ENCODE results near the gene CDH4. TPM values are rescaled to one million over a fixed set of nuclear protein-coding genes. Genes with fewer than 3 reads are reported as not detected.
"Not testable (repeated sequence)": the region's sequence is repeated elsewhere in the genome, so short reads cannot be mapped to it uniquely, and the experiment has no call there.

The CDH4 gene
- total RNA-seq, 2 experiments from 2014 or later, result 0.10 to 0.21 TPM

GRCh38 chr20:61273666-61274065 lies 21.6 kb downstream of the CDH4 start:
- H3K9me3 Mint-ChIP-seq, result peaks cover 11% of the 10 kb centered on the region
- H3K27me3 Mint-ChIP-seq; H3K4me3 Mint-ChIP-seq; H3K4me1 Mint-ChIP-seq (ENCODE audit: low read depth); DNase-seq; POLR2A ChIA-PET; intact Hi-C loops (cut with micrococcal nuclease); H3K27ac Mint-ChIP-seq; CTCF ChIA-PET; H3K36me3 Mint-ChIP-seq: not testable (repeated sequence)

GRCh38 chr20:61274326-61274725 lies 22.3 kb downstream of the CDH4 start:
- Mint-ChIP-seq H3K36me3 (no peaks in the 10 kb centered on the region), H3K4me3 (no peak overlapping the region), H3K27me3 (no peaks in the 10 kb centered on the region), H3K9me3 (peaks cover 11% of the 10 kb centered on the region), H3K4me1 (ENCODE audit: low read depth) (no peaks in the 10 kb centered on the region), H3K27ac (no peak overlapping the region)
- intact Hi-C loops (cut with micrococcal nuclease), result no loop called here
- ChIA-PET CTCF (no interaction called here), POLR2A (no interaction called here)
- no peak for DNase-seq

- Mint-ChIP-seq H3K27ac (no peak overlapping the region), H3K27me3 (no peaks in the 10 kb centered on the region), H3K4me3 (no peak overlapping the region), H3K36me3 (peaks cover 4% of the 10 kb centered on the region), H3K4me1 (ENCODE audit: low read depth) (no peaks in the 10 kb centered on the region), H3K9me3 (peaks cover 16% of the 10 kb centered on the region)
- POLR2A ChIA-PET, result no interaction called here
- intact Hi-C loops (cut with micrococcal nuclease), result no loop called here
- no peak for DNase-seq
- CTCF ChIA-PET, result interaction anchor here (2.4 kb wide), 1 partner anchor 15 kb away, joined by 6 read pairs; no protein-coding TSS in a partner anchor
Measured at GRCh38 chr20:61278296-61278695, 26.2 kb downstream of the CDH4 start.

DNA sequence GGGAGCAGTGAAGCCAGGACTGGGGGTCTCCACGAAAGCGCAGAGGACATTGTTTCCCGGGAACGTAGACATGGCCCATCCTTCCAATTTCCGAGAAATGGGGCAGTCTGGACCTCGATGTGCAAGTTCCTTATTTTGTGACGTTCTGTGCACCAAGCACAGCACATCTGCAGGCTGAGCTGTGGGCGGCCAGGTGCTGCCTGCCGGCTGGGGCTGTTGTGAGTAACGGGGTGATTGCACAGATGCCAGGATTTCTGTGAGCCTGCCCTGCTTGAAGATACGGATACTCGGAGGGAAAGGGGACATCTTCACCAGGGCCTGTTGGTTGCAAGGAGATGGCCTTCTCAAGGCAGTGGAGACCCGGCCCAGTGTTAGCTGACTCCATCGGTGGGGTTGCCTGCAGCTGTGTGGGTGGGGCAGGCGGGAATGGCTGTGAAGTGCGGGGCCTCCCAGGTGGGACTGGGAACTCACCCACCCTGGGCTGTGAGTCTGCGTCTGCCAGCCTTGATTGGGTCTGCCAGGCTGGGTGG lies 27.6 kb downstream of the CDH4 start:
- intact Hi-C loops (cut with micrococcal nuclease), result no loop called here
- H3K4me3 Mint-ChIP-seq, result no peak overlapping the region
- H3K36me3 Mint-ChIP-seq, result peaks cover 4% of the 10 kb centered on the region
- no peaks in the 10 kb centered on the region for H3K27me3 Mint-ChIP-seq
- peaks cover 8% of the 10 kb centered on the region for H3K9me3 Mint-ChIP-seq
- no peaks in the 10 kb centered on the region for H3K4me1 Mint-ChIP-seq (ENCODE audit: low read depth)
- ChIA-PET CTCF (no interaction called here), POLR2A (no interaction called here)
- DNase-seq, result no peak
- no peak overlapping the region for H3K27ac Mint-ChIP-seq

GRCh38 chr20:61280217-61280980 lies 28.3 kb downstream of the CDH4 start:
- DNase-seq, result no peak
- Mint-ChIP-seq H3K4me3 (no peak overlapping the region), H3K9me3 (peaks cover 5% of the 10 kb centered on the region), H3K27ac (no peak overlapping the region), H3K4me1 (ENCODE audit: low read depth) (no peaks in the 10 kb centered on the region), H3K36me3 (peaks cover 4% of the 10 kb centered on the region), H3K27me3 (no peaks in the 10 kb centered on the region)
- intact Hi-C loops (cut with micrococcal nuclease), result no loop called here
- ChIA-PET POLR2A (no interaction called here), CTCF (no interaction called here)

GRCh38 chr20:61281286-61281795 lies 29.3 kb downstream of the CDH4 start:
- ChIA-PET POLR2A (no interaction called here), CTCF (no interaction called here)
- no peak overlapping the region for H3K4me3 Mint-ChIP-seq
- peaks cover 4% of the 10 kb centered on the region for H3K36me3 Mint-ChIP-seq
- no peaks in the 10 kb centered on the region for H3K27me3 Mint-ChIP-seq
- no peaks in the 10 kb centered on the region for H3K4me1 Mint-ChIP-seq (ENCODE audit: low read depth)
- no peak overlapping the region for H3K27ac Mint-ChIP-seq
- no peak for DNase-seq
- H3K9me3 Mint-ChIP-seq, result peaks cover 5% of the 10 kb centered on the region
- intact Hi-C loops (cut with micrococcal nuclease), result no loop called here

- ChIA-PET CTCF (no interaction called here), POLR2A (no interaction called here)
- Mint-ChIP-seq H3K4me3 (no peak overlapping the region), H3K4me1 (ENCODE audit: low read depth) (no peaks in the 10 kb centered on the region), H3K36me3 (peaks cover 4% of the 10 kb centered on the region), H3K27me3 (no peaks in the 10 kb centered on the region), H3K27ac (no peak overlapping the region), H3K9me3 (peaks cover 5% of the 10 kb centered on the region)
- intact Hi-C loops (cut with micrococcal nuclease), result no loop called here
- DNase-seq, result no peak
Measured at GRCh38 chr20:61284752-61285151, 32.7 kb downstream of the CDH4 start.

DNA sequence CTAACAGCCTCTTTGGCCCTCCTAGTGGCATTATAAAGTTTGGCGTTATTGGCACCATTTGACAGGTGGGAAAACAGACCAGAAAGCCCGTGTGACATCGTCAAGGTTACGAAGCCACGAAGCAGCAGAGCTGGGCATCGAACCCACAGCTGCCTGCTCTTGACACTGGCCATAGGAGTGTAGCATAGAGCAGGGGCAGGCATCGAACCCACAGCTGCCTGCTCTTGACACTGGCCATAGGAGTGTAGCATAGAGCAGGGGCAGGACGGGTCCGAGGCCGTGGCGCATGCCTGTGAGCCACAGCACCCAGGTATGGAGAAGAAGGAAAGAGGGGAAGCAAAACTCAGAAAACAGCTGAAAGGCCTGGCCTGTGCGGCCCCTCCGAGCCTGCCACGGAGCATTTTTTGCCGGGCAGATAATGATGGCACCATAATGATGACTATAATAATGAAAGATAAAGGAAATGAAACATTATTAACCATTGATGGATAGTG lies 33.1 kb downstream of the CDH4 start:
- CTCF ChIA-PET, result no interaction called here

DNA sequence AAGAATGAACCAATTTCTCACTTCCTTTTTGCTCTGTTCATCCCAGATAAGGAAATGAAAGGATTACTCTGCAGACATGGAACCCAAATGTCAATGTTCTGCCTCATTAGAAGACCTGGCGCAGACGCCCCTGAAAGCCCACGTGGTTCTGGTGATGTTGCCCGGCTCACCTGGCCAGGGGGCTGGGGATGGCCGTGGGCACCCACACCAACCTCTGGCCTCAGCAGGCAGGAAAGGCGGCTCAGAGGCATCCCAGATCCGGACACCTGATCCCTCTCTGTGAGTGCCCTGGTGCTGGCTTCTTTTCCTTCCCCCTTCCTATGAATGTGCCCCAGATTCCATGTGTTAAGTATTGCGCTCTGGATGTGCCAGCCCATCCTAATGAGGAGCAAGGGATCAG lies 33.6 kb downstream of the CDH4 start:
- intact Hi-C loops (cut with micrococcal nuclease), result no loop called here
- Mint-ChIP-seq H3K4me3 (no peak overlapping the region), H3K4me1 (ENCODE audit: low read depth) (no peaks in the 10 kb centered on the region), H3K9me3 (peaks cover 5% of the 10 kb centered on the region), H3K27me3 (no peaks in the 10 kb centered on the region), H3K36me3 (peaks cover 4% of the 10 kb centered on the region), H3K27ac (no peak overlapping the region)
- ChIA-PET CTCF (no interaction called here), POLR2A (no interaction called here)
- DNase-seq, result no peak

More for the DNA sequence above, 33.1 kb downstream of the CDH4 start:
- no peak overlapping the region for H3K27ac Mint-ChIP-seq
- no peak for DNase-seq
- no peaks in the 10 kb centered on the region for H3K4me1 Mint-ChIP-seq (ENCODE audit: low read depth)
- H3K9me3 Mint-ChIP-seq, result peaks cover 5% of the 10 kb centered on the region
- no peaks in the 10 kb centered on the region for H3K27me3 Mint-ChIP-seq
- intact Hi-C loops (cut with micrococcal nuclease), result no loop called here
- H3K4me3 Mint-ChIP-seq, result no peak overlapping the region
- peaks cover 4% of the 10 kb centered on the region for H3K36me3 Mint-ChIP-seq
- POLR2A ChIA-PET, result no interaction called here

DNA sequence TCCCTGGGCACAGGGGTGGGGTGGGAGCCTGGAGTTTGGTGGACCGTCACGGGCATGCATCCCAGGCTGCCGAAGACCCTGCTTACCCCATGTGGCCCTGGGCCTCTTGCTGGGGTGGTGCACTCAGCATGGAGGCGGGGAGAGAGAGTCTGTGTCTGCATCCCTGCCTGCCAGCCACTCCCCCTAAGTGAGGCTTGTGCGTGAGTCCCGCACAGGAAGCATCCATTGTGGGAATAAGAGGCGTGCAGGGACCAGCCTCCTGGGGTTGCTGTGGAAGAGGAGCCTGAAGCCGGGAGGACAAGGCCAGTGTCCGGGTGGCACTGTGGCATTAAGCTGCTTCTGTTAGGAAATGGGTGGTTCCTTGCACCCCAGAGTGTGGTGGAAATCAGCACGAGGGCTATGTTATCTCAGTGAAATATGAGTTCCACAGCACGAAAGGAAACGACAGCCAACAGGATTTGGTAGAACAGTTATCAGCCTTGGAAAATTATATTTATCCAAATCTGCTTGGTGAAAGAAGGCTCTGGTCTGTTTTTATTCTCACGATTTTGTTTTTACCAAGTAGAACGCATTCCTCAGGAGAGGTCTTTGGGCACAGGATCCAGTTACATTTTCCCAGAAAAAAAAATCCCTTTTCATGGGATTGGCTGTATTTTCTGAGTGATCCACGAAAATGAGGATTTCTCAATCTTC lies 35.7 kb downstream of the CDH4 start:
- Mint-ChIP-seq H3K27me3 (no peaks in the 10 kb centered on the region), H3K36me3 (no peaks in the 10 kb centered on the region), H3K4me1 (ENCODE audit: low read depth) (no peaks in the 10 kb centered on the region), H3K27ac (no peak overlapping the region), H3K4me3 (no peak overlapping the region), H3K9me3 (peaks cover under 1% of the 10 kb centered on the region)
- ChIA-PET CTCF (no interaction called here), POLR2A (no interaction called here)
- intact Hi-C loops (cut with micrococcal nuclease), result no loop called here
- DNase-seq, result no peak

DNA sequence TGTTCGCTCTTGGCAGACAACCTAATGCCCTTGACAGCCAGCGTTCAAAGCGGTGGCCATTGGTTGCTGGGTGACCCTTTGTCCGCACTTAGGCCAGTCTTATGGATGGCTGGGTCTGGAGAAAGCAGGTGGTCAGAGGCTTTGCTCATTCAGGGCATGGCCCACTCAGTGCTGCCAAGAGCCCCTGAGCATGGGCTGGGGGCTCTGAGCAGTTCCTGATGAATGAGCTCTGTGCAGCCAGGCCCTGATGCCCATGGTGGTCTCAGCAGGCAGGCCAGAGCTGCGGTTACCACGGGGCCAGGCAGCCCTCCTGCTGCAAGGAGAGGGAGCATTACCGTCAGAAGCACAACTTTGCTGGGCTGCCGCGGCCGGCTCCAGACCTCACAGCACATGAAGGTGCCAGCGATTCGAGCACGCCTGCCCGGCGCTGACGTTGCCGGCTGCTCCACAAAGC lies 36.3 kb downstream of the CDH4 start:
- no peak for DNase-seq
- POLR2A ChIA-PET, result no interaction called here
- no peaks in the 10 kb centered on the region for H3K4me1 Mint-ChIP-seq (ENCODE audit: low read depth)
- intact Hi-C loops (cut with micrococcal nuclease), result no loop called here
- CTCF ChIA-PET, result no interaction called here
- H3K36me3 Mint-ChIP-seq, result no peaks in the 10 kb centered on the region
- no peaks in the 10 kb centered on the region for H3K9me3 Mint-ChIP-seq
- H3K27ac Mint-ChIP-seq, result no peak overlapping the region
- no peak overlapping the region for H3K4me3 Mint-ChIP-seq
- H3K27me3 Mint-ChIP-seq, result no peaks in the 10 kb centered on the region

GRCh38 chr20:61289166-61289565 lies 37.1 kb downstream of the CDH4 start:
- CTCF ChIA-PET, result no interaction called here
- H3K27me3 Mint-ChIP-seq, result no peaks in the 10 kb centered on the region
- POLR2A ChIA-PET, result no interaction called here

More at GRCh38 chr20:61289166-61289565, 37.1 kb downstream of the CDH4 start:
- intact Hi-C loops (cut with micrococcal nuclease), result no loop called here
- H3K4me1 Mint-ChIP-seq (ENCODE audit: low read depth), result no peaks in the 10 kb centered on the region
- no peaks in the 10 kb centered on the region for H3K36me3 Mint-ChIP-seq
- no peaks in the 10 kb centered on the region for H3K9me3 Mint-ChIP-seq
- H3K4me3 Mint-ChIP-seq, result no peak overlapping the region
- no peak for DNase-seq
- H3K27ac Mint-ChIP-seq, result no peak overlapping the region
